Erythroblast (primary cell): Measurements from ENCODE around the gene RBM5.

Experiments
- GATA1 ChIP-seq: IDR thresholded peaks from 2 replicates; pipeline ENCODE4 v1.6.1; 2011; ENCODE audit warnings: low read depth, mild to moderate bottlenecking, control low read depth, low read length, moderate library complexity
- POLR2A ChIP-seq: IDR thresholded peaks from 2 replicates; pipeline ENCODE4 v1.6.1; 2011; ENCODE audit warnings: mild to moderate bottlenecking, low read length

GRCh38 chr3:50162034-50162883 is 73.5 kb downstream of the RBM5 start:
- TF ChIP-seq POLR2A (no peak), GATA1 (no peak)
